Measurements from ENCODE around the gene ZNF564.

Gene ZNF564

GRCh38 chr19:12551060-12551832 lies at the start of gene ZNF564:
TSS of gene ZNF564 (minus strand) at chr19:12551482. CDS start at chr19:12551332, 150 bp downstream.
- TF ChIP-seq CTCF (IDR thresholded peaks at IDR 0.05; ENCODE audit: low read length, missing control alignments) = no peak
- peak; percentile 98 for DNase-seq (ENCODE audit: low read depth)
- peak within 1 kb of the TSS; percentile 91 for H3K4me3 ChIP-seq (replicated peaks; ENCODE audit: low read depth, low read length)

- no peak for DNase-seq (ENCODE audit: low read depth)
- no peak overlapping the region for H3K4me3 ChIP-seq (replicated peaks; ENCODE audit: low read depth, low read length)
- TF ChIP-seq CTCF (IDR thresholded peaks at IDR 0.05; ENCODE audit: low read length, missing control alignments) = no peak
Measured at GRCh38 chr19:12597594-12597993, 46.3 kb upstream of the ZNF564 start.

GRCh38 chr19:12596927-12597548 lies 45.8 kb upstream of the ZNF564 start:
- DNase-seq (ENCODE audit: low read depth) = no peak
- H3K4me3 ChIP-seq (replicated peaks; ENCODE audit: low read depth, low read length) = no peak overlapping the region
- no peak for TF ChIP-seq CTCF (IDR thresholded peaks at IDR 0.05; ENCODE audit: low read length, missing control alignments)

GRCh38 chr19:12596485-12596884 lies 45.2 kb upstream of the ZNF564 start:
- TF ChIP-seq CTCF (IDR thresholded peaks at IDR 0.05; ENCODE audit: low read length, missing control alignments) = no peak
- DNase-seq (ENCODE audit: low read depth) = no peak
- H3K4me3 ChIP-seq (replicated peaks; ENCODE audit: low read depth, low read length) = no peak overlapping the region

GRCh38 chr19:12581100-12581499 lies 29.8 kb upstream of the ZNF564 start:
- TF ChIP-seq CTCF (IDR thresholded peaks at IDR 0.05; ENCODE audit: low read length, missing control alignments) = no peak
- no peak for DNase-seq (ENCODE audit: low read depth)
- no peak overlapping the region for H3K4me3 ChIP-seq (replicated peaks; ENCODE audit: low read depth, low read length)

- no peak overlapping the region for H3K4me3 ChIP-seq (replicated peaks; ENCODE audit: low read depth, low read length)
- TF ChIP-seq CTCF (IDR thresholded peaks at IDR 0.05; ENCODE audit: low read length, missing control alignments) = no peak
- peak; percentile 45 for DNase-seq (ENCODE audit: low read depth)
Measured at GRCh38 chr19:12580180-12580694, 29.0 kb upstream of the ZNF564 start.
